PC-9 (cell line): ENCODE data around the gene CADM1. TPM values are rescaled to one million over a fixed set of nuclear protein-coding genes. Genes with fewer than 3 reads are reported as not detected.

Experiments used
- BruUV-seq: library from RNA; stranded (reverse); fragments of 400-500 nt; replicated peaks from 2 replicates; lab custom pipeline; 2021; lab: Mats Ljungman, UMichigan
- CTCF ChIA-PET: fragments of 300-600 bp; sonication (Branson Sonifier 250); formaldehyde crosslinking; loops from one replicate; lab custom pipeline; 2022; ENCODE audit warnings: antibody characterized with exemption; lab: Charles Lee
- POLR2A ChIA-PET: fragments of 300-600 bp; sonication (Branson Sonifier 250); formaldehyde crosslinking; loops from one replicate; lab custom pipeline; 2022; ENCODE audit warnings: antibody characterized with exemption; ENCODE audit not compliant: unreplicated experiment; lab: Charles Lee
- DNase-seq, 2 experiments: peaks; one replicate each; pipeline versions ENCODE4 v3.0.0 to v3.0.0-alpha.2; 2015 to 2022; ENCODE audit warnings: mixed read lengths in 1 of 2
- H2AFZ ChIP-seq: fragments of 200-600 bp; sonication (generic); 2 replicates; pipeline ENCODE4 v1.8.1; 2017; ENCODE audit warnings: antibody characterized with exemption
- H3F3A ChIP-seq: fragments of 200-600 bp; sonication (generic); 2 replicates; pipeline ENCODE4 v1.8.1; 2017; ENCODE audit warnings: antibody characterized with exemption, mild to moderate bottlenecking, low read depth; ENCODE audit not compliant: insufficient read depth
- H3K27ac ChIP-seq: fragments of 200-600 bp; sonication (generic); 2 replicates; pipeline ENCODE4 v1.6.1; 2016; ENCODE audit warnings: mixed run types
- H3K27me3 ChIP-seq: fragments of 200-600 bp; sonication (generic); 2 replicates; pipeline ENCODE4 v1.6.1; 2016; ENCODE audit warnings: low read depth, mixed run types; ENCODE audit not compliant: insufficient read depth
- H3K36me3 ChIP-seq: fragments of 200-600 bp; sonication (generic); 2 replicates; pipeline ENCODE4 v1.6.1; 2016; ENCODE audit warnings: low read depth, mixed run types
- H3K4me1 ChIP-seq: fragments of 200-600 bp; sonication (generic); replicated peaks from 2 replicates; pipeline ENCODE4 v1.6.1; 2016; ENCODE audit warnings: mixed run types; ENCODE audit not compliant: insufficient read depth
- H3K4me2 ChIP-seq: fragments of 200-600 bp; sonication (generic); 2 replicates; pipeline ENCODE4 v1.6.1; 2017; ENCODE audit warnings: mixed run types
- H3K4me3 ChIP-seq: fragments of 200-600 bp; sonication (generic); 2 replicates; pipeline ENCODE4 v1.6.1; 2016; ENCODE audit warnings: mixed run types
- H3K79me2 ChIP-seq: fragments of 200-600 bp; sonication (generic); 2 replicates; pipeline ENCODE4 v1.6.1; 2017; ENCODE audit warnings: low read depth, mixed run types
- H3K9me2 ChIP-seq: fragments of 200-600 bp; sonication (generic); 2 replicates; pipeline ENCODE4 v1.8.1; 2017; ENCODE audit warnings: mild to moderate bottlenecking; ENCODE audit not compliant: insufficient read depth
- H3K9me3 ChIP-seq: fragments of 200-600 bp; sonication (generic); 2 replicates; pipeline ENCODE4 v1.8.1; 2016; ENCODE audit warnings: low read depth; ENCODE audit not compliant: insufficient read depth
- H4K20me1 ChIP-seq: fragments of 200-600 bp; sonication (generic); 2 replicates; pipeline ENCODE4 v1.8.1; 2017; ENCODE audit not compliant: insufficient read depth
- EZH2 ChIP-seq: fragments of 200-600 bp; sonication (generic); IDR thresholded peaks from 2 replicates; pipeline ENCODE4 v1.8.0; 2017; ENCODE audit warnings: antibody characterized with exemption, low read depth
- intact Hi-C: fragments of 100-400 bp; cut with micrococcal nuclease; formaldehyde crosslinking; loops from one replicate; pipeline ENCODE4 v1.10.0; 2022; ENCODE audit not compliant: unreplicated experiment
- total RNA-seq: library from RNA; stranded (reverse); gene quantifications from 2 replicates; pipeline ENCODE4 v1.2.3, GENCODE V29; 2021
- TF ChIP-seq, protein P1 (sequence below): fragments of 200-600 bp; sonication (generic); conservative IDR thresholded peaks from 2 replicates; pipeline ENCODE4 v1.6.1; 2017; ENCODE audit warnings: mixed run types, antibody characterized with exemption, mild to moderate bottlenecking, moderate library complexity

The CADM1 gene
- total RNA-seq, 1 experiment from 2014 or later = not detected

DNA sequence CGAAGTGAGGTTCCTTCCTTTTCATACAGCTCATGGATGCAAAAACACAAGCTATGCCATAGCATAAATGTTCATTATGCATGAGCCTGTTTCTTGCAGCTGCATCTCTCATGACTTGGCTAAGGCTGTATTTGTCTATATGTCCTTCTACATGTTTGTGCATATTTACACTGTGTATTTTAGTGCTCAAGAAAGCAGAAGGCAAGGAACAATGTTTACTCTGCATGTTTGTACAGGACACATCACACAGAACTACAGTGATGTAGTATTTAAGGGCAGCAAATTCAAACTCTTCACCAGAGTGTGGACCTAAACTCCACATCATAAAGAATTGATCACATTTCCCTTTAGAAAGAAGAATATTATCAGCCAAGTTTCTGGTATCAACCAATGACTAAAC is 170.3 kb downstream of the CADM1 start:
- no peak overlapping the region for H3K4me3 ChIP-seq
- no peak overlapping the region for H2AFZ ChIP-seq
- no peaks in the 10 kb centered on the region for H3K79me2 ChIP-seq
- H3K27me3 ChIP-seq = 0 out of 2 replicates have a peak, but pooled peaks cover 3% of the 10 kb centered on the region
- no peaks in the 10 kb centered on the region for H3K4me1 ChIP-seq
- no peaks in the 10 kb centered on the region for H4K20me1 ChIP-seq
- TF ChIP-seq, protein P1, sequence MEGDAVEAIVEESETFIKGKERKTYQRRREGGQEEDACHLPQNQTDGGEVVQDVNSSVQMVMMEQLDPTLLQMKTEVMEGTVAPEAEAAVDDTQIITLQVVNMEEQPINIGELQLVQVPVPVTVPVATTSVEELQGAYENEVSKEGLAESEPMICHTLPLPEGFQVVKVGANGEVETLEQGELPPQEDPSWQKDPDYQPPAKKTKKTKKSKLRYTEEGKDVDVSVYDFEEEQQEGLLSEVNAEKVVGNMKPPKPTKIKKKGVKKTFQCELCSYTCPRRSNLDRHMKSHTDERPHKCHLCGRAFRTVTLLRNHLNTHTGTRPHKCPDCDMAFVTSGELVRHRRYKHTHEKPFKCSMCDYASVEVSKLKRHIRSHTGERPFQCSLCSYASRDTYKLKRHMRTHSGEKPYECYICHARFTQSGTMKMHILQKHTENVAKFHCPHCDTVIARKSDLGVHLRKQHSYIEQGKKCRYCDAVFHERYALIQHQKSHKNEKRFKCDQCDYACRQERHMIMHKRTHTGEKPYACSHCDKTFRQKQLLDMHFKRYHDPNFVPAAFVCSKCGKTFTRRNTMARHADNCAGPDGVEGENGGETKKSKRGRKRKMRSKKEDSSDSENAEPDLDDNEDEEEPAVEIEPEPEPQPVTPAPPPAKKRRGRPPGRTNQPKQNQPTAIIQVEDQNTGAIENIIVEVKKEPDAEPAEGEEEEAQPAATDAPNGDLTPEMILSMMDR = no peak
- TF ChIP-seq EZH2 = no peak
- POLR2A ChIA-PET = no interaction called here
- no peaks in the 10 kb centered on the region for H3K36me3 ChIP-seq
- no TSS peak for BruUV-seq
- no peaks in the 10 kb centered on the region for H3K9me2 ChIP-seq
- H3K9me3 ChIP-seq = no peaks in the 10 kb centered on the region
- H3K4me2 ChIP-seq = no peak overlapping the region
- CTCF ChIA-PET = no interaction called here
- DNase-seq = no peak
- H3F3A ChIP-seq = no peaks in the 10 kb centered on the region
- intact Hi-C loops = no loop called here
- H3K27ac ChIP-seq = no peak overlapping the region

DNA sequence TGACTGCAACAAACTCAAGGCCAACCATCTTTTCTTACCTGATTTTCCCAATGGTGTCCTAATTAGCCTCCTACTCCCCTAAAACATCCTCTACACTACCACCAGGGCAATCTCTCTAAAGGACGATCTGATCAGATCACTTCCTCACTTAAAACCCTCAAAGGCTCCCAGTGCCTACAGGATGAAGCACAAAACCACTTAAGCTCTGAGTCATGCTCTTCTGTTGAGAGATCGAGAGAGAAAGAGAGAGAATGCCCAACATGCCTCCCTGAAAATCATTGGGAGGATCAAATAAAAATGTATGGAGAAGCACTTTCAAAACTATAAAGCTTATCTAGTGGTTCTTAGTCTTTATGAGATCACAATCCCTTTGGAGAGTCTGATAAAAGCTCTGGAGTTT is 171.1 kb downstream of the CADM1 start:
- Histone ChIP-seq H3K9me3 (no peaks in the 10 kb centered on the region), H3K4me3 (no peak overlapping the region), H3K27me3 (0 out of 2 replicates have a peak, but pooled peaks cover 4% of the 10 kb centered on the region), H3K4me1 (no peaks in the 10 kb centered on the region), H3K27ac (no peak overlapping the region), H3K9me2 (no peaks in the 10 kb centered on the region), H3K36me3 (no peaks in the 10 kb centered on the region), H3F3A (no peaks in the 10 kb centered on the region), H3K79me2 (no peaks in the 10 kb centered on the region), H3K4me2 (no peak overlapping the region), H4K20me1 (no peaks in the 10 kb centered on the region), H2AFZ (no peak overlapping the region)
- intact Hi-C loops = no loop called here
- ChIA-PET CTCF (no interaction called here), POLR2A (no interaction called here)
- no peak for TF ChIP-seq EZH2
- TF ChIP-seq, protein P1 = no peak
- BruUV-seq = no TSS peak
- no peak for DNase-seq

DNA sequence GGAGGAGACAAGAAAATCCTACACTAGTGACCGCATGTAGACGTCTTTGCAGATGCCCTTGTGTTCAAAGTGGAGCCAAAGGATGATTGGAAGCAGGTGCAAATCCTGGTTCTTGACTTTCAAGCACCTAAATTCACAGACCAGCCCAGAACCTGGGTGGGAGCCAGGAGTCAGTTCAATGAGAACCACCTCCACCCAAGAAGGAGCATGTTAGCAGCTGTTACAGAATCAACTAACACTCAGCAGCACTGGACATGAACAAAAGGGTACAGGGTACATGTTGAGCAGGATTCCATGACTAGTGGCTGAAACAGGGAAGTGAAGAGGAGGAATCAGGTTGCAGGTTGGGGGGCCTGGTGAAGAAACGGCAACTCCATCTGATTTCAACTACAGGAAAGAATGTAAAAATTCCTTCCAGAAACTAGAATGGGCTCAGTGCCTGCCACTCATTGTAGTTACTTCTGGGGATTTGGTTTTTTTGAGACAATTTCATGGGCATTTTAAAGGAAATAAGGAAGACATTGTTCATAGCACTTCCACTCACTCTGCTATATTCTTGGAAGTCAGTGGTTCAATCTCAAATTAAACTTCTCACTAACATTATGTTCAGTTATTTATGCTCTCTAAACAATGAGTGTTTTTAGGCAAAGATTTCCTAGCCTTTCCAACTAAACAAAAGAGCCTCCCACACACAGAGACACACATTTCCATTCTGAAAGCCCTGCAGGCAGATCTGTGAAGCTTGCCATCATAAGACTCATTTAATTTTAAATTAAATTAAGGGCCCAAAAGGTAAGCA is 173.3 kb downstream of the CADM1 start:
- Histone ChIP-seq H3F3A (no peaks in the 10 kb centered on the region), H2AFZ (no peak overlapping the region), H3K27me3 (0 out of 2 replicates have a peak, but pooled peaks cover 4% of the 10 kb centered on the region), H4K20me1 (no peaks in the 10 kb centered on the region), H3K27ac (no peak overlapping the region), H3K4me3 (no peak overlapping the region), H3K36me3 (no peaks in the 10 kb centered on the region), H3K4me1 (no peaks in the 10 kb centered on the region), H3K9me3 (no peaks in the 10 kb centered on the region), H3K9me2 (no peaks in the 10 kb centered on the region), H3K79me2 (no peaks in the 10 kb centered on the region), H3K4me2 (no peak overlapping the region)
- ChIA-PET CTCF (interaction anchor here (0.6 kb wide), 1 partner anchor 968 kb away, joined by 5 read pairs; no protein-coding TSS in a partner anchor), POLR2A (no interaction called here)
- DNase-seq = no peak
- no TSS peak for BruUV-seq
- TF ChIP-seq EZH2 = no peak
- TF ChIP-seq, protein P1 = no peak
- intact Hi-C loops = no loop called here
